Neural cell (in vitro differentiated cells): Measurements from ENCODE around the gene ECT2L. TPM values are rescaled to one million over a fixed set of nuclear protein-coding genes. Genes with fewer than 3 reads are reported as not detected.

Experiments
- H2AFZ ChIP-seq: fragments of 200-600, 300-800 bp; sonication (generic), shearing (Covaris generic); 2 replicates; pipeline ENCODE4 v1.6.0; 2014; ENCODE audit warnings: low read depth, mild to moderate bottlenecking, antibody characterized with exemption, low read length, moderate library complexity
- H3F3A ChIP-seq: fragments of 200-600 bp; shearing (Covaris generic); 2 replicates; pipeline ENCODE4 v1.6.1; 2016; ENCODE audit warnings: mild to moderate bottlenecking, moderate library complexity, mixed read lengths, antibody characterized with exemption, low read length; ENCODE audit not compliant: insufficient read depth, poor library complexity, severe bottlenecking
- H3K27ac ChIP-seq: fragments of 200-600, 300-800 bp; sonication (generic), shearing (Covaris generic); 2 replicates; pipeline ENCODE4 v1.5.1; 2014; ENCODE audit warnings: mild to moderate bottlenecking, low read length, moderate library complexity
- H3K27me3 ChIP-seq: fragments of 300-800, 200-600 bp; sonication (generic), shearing (Covaris generic); 2 replicates; pipeline ENCODE4 v1.6.0; 2014; ENCODE audit warnings: mild to moderate bottlenecking, low read depth, low read length, moderate library complexity; ENCODE audit not compliant: insufficient read depth
- H3K36me3 ChIP-seq: fragments of 300-800, 200-600 bp; sonication (generic), shearing (Covaris generic); 2 replicates; pipeline ENCODE4 v1.5.1; 2014; ENCODE audit warnings: mild to moderate bottlenecking, antibody characterized with exemption, low read length, moderate library complexity; ENCODE audit not compliant: insufficient read depth
- H3K4me2 ChIP-seq: fragments of 300-800, 200-600 bp; sonication (generic), shearing (Covaris generic); 2 replicates; pipeline ENCODE4 v1.6.0; 2014; ENCODE audit warnings: mild to moderate bottlenecking, low read length
- H3K4me3 ChIP-seq: fragments of 300-800, 200-600 bp; sonication (generic), shearing (Covaris generic); 2 replicates; pipeline ENCODE4 v1.5.1; 2014; ENCODE audit warnings: mild to moderate bottlenecking, low read length, moderate library complexity
- H3K79me2 ChIP-seq: fragments of 200-600 bp; shearing (Covaris generic); replicated peaks from 2 replicates; pipeline ENCODE4 v1.6.0; 2014; ENCODE audit warnings: mild to moderate bottlenecking, low read length, moderate library complexity; ENCODE audit not compliant: insufficient read depth
- H3K9ac ChIP-seq: fragments of 300-800, 200-600 bp; sonication (generic), shearing (Covaris generic); 2 replicates; pipeline ENCODE4 v1.6.1; 2016; ENCODE audit warnings: mild to moderate bottlenecking, low read length, mixed read lengths
- H3K9me2 ChIP-seq: fragments of 200-600 bp; shearing (Covaris generic); 2 replicates; pipeline ENCODE4 v1.6.1; 2016; ENCODE audit warnings: mild to moderate bottlenecking, low read length, mixed read lengths; ENCODE audit not compliant: insufficient read depth
- H3K9me3 ChIP-seq: fragments of 200-600, 300-800 bp; sonication (generic), shearing (Covaris generic); 2 replicates; pipeline ENCODE4 v1.6.1; 2016; ENCODE audit warnings: mild to moderate bottlenecking, mixed run types, low read length, moderate library complexity, mixed read lengths
- H4K20me1 ChIP-seq: fragments of 200-600 bp; shearing (Covaris generic); 2 replicates; pipeline ENCODE4 v1.6.1; 2016; ENCODE audit warnings: mild to moderate bottlenecking, mixed run types; ENCODE audit not compliant: insufficient read depth
- CTCF ChIP-seq: fragments of 450-650 bp; IDR thresholded peaks from 2 replicates; pipeline ENCODE4 v1.5.1; 2014; ENCODE audit warnings: antibody characterized with exemption, mild to moderate bottlenecking, moderate library complexity; ENCODE audit not compliant: poor library complexity, severe bottlenecking
- EP300 ChIP-seq: fragments of 450-650 bp; conservative IDR thresholded peaks from 2 replicates; pipeline ENCODE4 v1.6.1; 2014; ENCODE audit warnings: antibody characterized with exemption, mild to moderate bottlenecking, moderate library complexity; ENCODE audit not compliant: poor library complexity, severe bottlenecking
- EZH2 ChIP-seq: fragments of 200-600, 300-800 bp; shearing (Covaris generic), sonication (generic); IDR thresholded peaks from 2 replicates; pipeline ENCODE4 v1.6.1; 2014; ENCODE audit warnings: antibody characterized with exemption, low read length, borderline replicate concordance, mild to moderate bottlenecking; ENCODE audit not compliant: insufficient read depth, poor library complexity, severe bottlenecking
- MXI1 ChIP-seq: fragments of 450-650 bp; conservative IDR thresholded peaks from 2 replicates; pipeline ENCODE4 v1.6.1; 2014; ENCODE audit warnings: antibody characterized with exemption, mild to moderate bottlenecking; ENCODE audit not compliant: poor library complexity, severe bottlenecking
- POLR2AphosphoS5 ChIP-seq: IDR thresholded peaks from 2 replicates; pipeline ENCODE4 v1.6.1; 2012
- RAD21 ChIP-seq: fragments of 450-650 bp; conservative IDR thresholded peaks from 2 replicates; pipeline ENCODE4 v1.6.1; 2014; ENCODE audit warnings: antibody characterized with exemption, mild to moderate bottlenecking, moderate library complexity
- REST ChIP-seq: IDR thresholded peaks from 2 replicates; pipeline ENCODE4 v1.6.1; 2012; ENCODE audit warnings: borderline replicate concordance
- SMC3 ChIP-seq: fragments of 450-650 bp; conservative IDR thresholded peaks from 2 replicates; pipeline ENCODE4 v1.6.1; 2014; ENCODE audit warnings: antibody characterized with exemption, mild to moderate bottlenecking, moderate library complexity; ENCODE audit not compliant: poor library complexity
- TAF1 ChIP-seq: IDR thresholded peaks from 2 replicates; pipeline ENCODE4 v1.6.1; 2012; ENCODE audit warnings: low read depth
- polyA plus RNA-seq: library from polyadenylated mRNA; depleted of rRNA; stranded (reverse); fragments of >200 nt; gene quantifications from 2 replicates; pipeline ENCODE4 v1.2.3, GENCODE V29; 2014

ECT2L gene
- polyA plus RNA-seq, 1 donor from 2014 or later: not detected

- Histone ChIP-seq H4K20me1 (no peaks in the 10 kb centered on the region), H3K9ac (no peak overlapping the region), H2AFZ (no peak overlapping the region), H3K9me3 (no peaks in the 10 kb centered on the region), H3K4me3 (no peak overlapping the region), H3K36me3 (no peaks in the 10 kb centered on the region), H3K27ac (no peak overlapping the region), H3F3A (no peaks in the 10 kb centered on the region), H3K27me3 (no peaks in the 10 kb centered on the region), H3K4me2 (no peak overlapping the region), H3K79me2 (no peaks in the 10 kb centered on the region), H3K9me2 (no peaks in the 10 kb centered on the region)
- TF ChIP-seq POLR2AphosphoS5 (no peak), TAF1 (no peak), MXI1 (no peak), REST (no peak), RAD21 (no peak), EZH2 (no peak), SMC3 (no peak), CTCF (no peak), EP300 (no peak)
Measured at GRCh38 chr6:138832182-138832581, 36.3 kb downstream of the ECT2L start.

GRCh38 chr6:138833816-138834539, 38.1 kb downstream of the ECT2L start:
- Histone ChIP-seq H3K79me2 (no peaks in the 10 kb centered on the region), H3K9ac (no peak overlapping the region), H3K36me3 (no peaks in the 10 kb centered on the region), H3K27ac (no peak overlapping the region), H3K4me3 (no peak overlapping the region), H2AFZ (no peak overlapping the region), H4K20me1 (no peaks in the 10 kb centered on the region), H3K9me2 (no peaks in the 10 kb centered on the region), H3K9me3 (no peaks in the 10 kb centered on the region), H3K4me2 (no peak overlapping the region), H3F3A (no peaks in the 10 kb centered on the region), H3K27me3 (no peaks in the 10 kb centered on the region)
- TF ChIP-seq CTCF: no peak
- TF ChIP-seq EZH2: no peak
- TF ChIP-seq REST: no peak
- TF ChIP-seq TAF1: no peak
- no peak for TF ChIP-seq SMC3
- no peak for TF ChIP-seq RAD21
- TF ChIP-seq MXI1: no peak
- no peak for TF ChIP-seq POLR2AphosphoS5
- TF ChIP-seq EP300: no peak
